ENCODE data around the gene ADIPOR2.

The ADIPOR2 gene

DNA sequence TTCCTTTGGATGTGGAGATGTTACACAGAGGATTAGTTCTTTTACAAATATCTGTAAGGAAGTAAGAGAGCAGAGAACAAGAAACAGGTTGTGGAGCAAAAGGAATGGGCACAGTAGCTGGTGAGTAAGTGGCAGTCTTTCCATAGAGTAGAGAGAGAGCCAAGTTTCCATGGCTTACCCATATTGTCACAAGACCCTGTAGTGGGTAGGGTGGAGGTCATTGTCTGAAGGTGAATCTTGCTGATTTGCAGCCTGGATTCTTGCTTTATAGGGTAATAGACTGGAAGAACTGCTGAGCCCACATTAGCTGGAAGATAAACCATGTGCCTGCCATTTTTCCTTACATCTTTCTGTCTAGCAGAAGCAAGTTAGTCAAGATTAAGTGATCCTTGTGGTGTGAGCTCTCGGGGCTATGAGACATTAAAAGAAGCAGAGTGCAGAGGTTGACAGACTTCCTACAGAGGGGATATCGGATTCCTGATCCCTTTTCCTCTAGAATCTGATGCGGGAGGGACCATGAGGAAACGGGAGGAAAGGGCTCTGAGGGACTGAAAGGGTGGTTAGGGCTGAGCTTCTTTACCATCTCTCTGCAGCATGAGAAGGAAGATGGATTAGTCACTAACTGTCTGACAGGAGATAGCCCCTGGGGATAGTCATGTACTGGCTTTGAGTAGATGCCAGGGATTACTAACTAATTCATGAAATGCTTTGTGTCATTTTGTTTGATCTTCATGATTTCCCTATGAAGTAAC lies 85.5 kb downstream of the ADIPOR2 start:
- peak; percentile 70 for DNase-seq (ENCODE audit: low read depth)

GRCh38 chr12:1777798-1778197 lies 86.9 kb downstream of the ADIPOR2 start:
- peak; percentile 47 for DNase-seq (ENCODE audit: low read depth)

- DNase-seq (ENCODE audit: low read depth): peak; percentile 61
Observed at GRCh38 chr12:1778911-1779310, 88.0 kb downstream of the ADIPOR2 start.

DNA sequence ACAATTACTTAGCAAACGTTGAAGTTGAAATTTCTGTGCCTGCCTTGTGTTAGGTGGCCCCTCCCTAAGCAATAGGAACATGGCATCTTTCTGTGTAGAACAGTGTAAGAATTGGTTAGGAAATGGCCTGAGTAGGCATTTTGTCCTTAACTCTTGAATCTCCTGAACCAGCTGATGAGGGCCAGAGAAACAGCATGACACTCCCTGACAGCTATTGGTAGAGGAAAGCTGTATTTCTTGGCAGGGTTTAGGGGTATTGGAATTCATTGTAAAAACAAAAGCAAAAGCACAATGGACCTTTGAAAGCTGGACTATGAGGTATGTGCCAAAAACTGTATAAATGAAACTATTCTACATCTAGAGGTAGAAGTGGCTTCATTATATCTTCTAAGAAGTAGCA lies 88.9 kb downstream of the ADIPOR2 start:
- DNase-seq (ENCODE audit: low read depth): peak; percentile 66

- DNase-seq (ENCODE audit: low read depth): no peak
Observed at GRCh38 chr12:1781772-1782171, 90.9 kb downstream of the ADIPOR2 start.

DNA sequence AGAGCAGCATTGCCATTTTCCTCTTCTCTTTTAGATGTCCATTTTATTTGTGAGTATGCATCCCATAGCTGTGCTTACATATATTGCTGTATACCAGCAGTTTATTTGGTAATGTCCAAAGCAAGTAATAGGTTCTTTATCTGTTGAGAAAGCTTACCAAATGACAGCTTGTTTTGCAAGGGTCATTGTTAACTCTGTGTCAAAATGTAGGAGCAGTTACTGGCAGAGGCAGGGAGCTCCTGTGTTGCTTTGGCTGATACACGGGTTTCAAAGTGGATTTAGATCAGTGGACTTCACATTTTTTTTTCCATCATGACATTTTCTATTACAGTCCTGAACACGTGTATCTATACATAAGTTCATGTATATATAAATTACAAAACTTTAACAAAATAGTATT lies 91.3 kb downstream of the ADIPOR2 start:
- DNase-seq (ENCODE audit: low read depth): no peak

DNA sequence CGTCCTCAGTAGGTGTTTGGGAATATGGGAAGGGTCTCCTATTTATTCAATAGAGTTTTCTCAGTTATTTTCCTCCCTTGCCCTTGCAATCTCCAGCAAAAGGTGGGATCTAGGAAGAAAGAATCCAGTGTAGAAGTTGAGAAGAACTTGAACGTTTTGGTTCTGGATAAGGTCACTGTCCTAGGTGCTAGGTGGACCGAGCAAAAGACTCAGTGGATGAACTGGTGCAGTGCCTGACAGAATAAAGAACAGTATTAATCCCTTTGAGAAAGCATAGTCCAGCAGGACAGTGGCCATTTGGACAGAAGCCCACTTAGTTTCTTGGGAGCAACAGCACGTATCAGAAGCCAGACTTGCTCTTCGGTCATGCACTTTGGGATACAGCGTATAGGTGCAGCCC lies 96.8 kb downstream of the ADIPOR2 start:
- DNase-seq (ENCODE audit: low read depth): no peak

GRCh38 chr12:1790444-1790843 lies 99.6 kb downstream of the ADIPOR2 start:
- DNase-seq (ENCODE audit: low read depth): no peak

- DNase-seq (ENCODE audit: low read depth): peak; percentile 51
Observed at GRCh38 chr12:1791104-1791841, 100.4 kb downstream of the ADIPOR2 start.

DNA sequence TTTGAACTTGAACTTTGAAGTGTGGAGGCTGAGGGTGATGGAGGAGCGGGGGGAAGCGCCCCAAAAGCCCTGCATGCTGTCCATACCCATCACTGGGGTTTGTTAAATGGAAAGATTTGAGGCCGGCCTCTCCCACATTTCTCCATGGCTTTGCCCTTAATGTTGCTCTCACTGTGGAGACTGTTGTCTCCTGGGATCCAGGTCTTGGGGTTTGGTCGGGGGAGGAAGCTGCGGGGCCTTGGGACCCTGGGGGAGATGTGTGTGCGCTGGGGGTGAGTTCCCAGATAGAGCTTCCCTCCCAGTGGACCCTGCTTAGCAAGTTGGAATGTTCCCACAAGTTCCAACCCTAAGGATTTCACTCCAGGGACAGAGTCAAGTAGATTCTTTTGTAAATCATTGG lies 101.5 kb downstream of the ADIPOR2 start:
- no peak for DNase-seq (ENCODE audit: low read depth)

- no peak for DNase-seq (ENCODE audit: low read depth)
Observed at GRCh38 chr12:1793426-1794210, 102.7 kb downstream of the ADIPOR2 start.

DNA sequence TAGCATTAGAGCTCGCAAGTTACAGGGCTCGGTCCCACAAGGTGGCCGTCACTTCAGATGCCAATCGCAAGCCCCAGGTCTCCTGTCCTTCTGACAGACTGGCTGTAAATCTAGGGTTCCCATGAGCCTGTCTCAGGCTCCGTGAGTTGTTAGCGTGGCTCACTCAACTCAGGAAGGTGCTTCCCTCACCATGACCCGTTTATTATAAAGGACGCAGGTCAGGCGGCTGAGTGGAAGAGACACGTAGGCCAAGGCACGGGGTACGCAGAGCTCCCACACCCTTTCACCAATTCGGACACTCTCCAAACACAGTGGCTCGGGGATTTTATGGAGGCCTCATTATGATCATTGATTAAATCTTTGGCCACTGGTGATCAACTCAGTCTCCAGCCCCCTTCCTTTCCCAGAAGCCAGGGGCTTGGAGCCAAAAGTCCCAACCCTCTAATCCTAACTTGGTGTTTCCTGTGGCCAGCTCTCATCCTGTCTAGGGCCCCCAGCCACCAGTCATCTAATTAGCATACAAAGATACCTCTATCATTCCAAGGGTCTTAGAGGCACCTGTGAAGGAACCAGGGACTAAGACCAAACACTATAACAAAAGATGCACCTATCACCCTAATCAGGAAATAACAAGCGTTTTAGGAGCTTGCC lies 103.7 kb downstream of the ADIPOR2 start:
- no peak for DNase-seq (ENCODE audit: low read depth)

GRCh38 chr12:1795221-1795784 lies 104.4 kb downstream of the ADIPOR2 start:
- no peak for DNase-seq (ENCODE audit: low read depth)

DNA sequence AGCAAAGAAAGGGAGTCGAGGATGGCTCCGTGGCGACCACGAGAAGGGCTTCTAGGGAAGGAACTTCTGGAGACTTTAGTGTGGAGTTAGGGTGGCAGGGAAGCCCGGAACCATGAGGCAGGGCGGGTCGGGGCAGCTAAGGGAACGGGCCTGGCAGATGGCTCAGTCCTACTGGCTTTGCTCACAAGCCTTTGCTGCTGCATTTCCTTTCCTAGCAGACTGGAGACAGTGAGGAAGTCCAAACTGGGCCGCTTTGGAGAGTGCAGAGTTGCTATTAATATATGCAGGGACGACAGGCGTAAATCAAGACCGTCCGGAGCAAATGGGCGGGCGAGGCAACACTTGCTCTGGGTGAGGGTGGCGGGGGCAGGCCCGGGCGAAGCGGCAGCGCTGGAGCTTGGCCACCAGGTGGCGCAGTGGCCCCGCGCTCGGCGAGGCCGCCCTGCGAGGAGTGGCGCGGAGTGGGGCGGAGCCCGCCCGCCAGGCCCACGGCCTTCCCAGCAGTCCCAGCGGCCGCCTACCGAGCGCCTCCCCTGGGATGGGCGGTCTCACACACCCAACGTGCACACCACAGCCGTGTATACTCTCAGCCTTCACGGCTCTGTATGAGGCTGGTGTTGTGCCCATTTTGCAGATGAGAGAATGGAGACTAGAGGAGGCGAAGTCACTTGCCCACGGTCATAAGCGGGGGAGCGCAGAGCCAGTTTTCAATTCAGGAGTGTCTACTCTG lies 105.1 kb downstream of the ADIPOR2 start:
- DNase-seq (ENCODE audit: low read depth): peak; percentile 85

GRCh38 chr12:1796515-1797010 lies 105.7 kb downstream of the ADIPOR2 start:
- DNase-seq (ENCODE audit: low read depth): no peak

DNA sequence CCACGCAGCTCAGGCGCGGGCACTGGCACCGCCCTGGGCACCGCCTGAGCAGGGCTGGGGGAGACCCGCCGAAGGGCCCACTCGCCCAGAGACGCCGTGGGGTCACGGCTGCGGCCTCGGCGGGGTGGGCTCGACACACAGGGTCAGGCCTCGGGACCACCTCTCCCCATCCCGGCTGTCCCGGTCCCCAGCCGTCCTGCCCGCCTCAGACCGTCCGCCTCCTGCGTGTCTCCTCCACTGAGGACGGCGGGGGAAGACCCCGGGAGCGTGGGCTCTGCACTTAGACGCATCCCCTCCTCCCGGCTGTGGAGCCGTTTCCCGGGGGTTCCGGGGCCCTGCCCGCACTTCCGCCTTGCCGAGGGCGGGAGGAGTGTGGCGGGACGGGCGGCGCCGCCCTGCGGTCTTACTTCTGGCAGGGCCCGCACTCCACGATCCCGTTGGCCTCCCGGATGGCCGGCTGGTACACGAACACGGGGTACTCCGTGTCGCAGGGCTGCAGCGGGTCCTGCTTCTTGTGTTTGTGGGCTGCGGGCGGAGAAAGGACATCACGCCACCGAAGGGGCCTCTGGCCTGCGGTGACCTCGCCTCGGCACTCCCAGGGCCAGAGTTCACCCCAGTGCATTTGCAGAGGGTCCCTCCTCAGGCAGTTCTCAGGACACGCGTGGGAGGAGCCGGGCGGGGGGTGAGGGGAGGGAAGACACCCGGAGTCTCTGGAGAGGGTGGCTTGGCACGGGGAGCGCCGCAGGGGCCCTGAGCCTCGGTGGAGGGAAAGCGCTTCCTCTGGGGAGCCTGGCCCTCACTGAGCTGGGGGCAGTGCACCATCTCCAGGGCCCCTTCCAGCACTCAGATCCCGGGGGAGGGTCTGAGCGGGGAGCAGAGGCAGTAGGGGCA lies 106.4 kb downstream of the ADIPOR2 start:
- no peak for DNase-seq (ENCODE audit: low read depth)

GRCh38 chr12:1797991-1798640 lies 107.2 kb downstream of the ADIPOR2 start:
- no peak for DNase-seq (ENCODE audit: low read depth)

- DNase-seq (ENCODE audit: low read depth): no peak
Observed at GRCh38 chr12:1798641-1799020, 107.8 kb downstream of the ADIPOR2 start.

DNA sequence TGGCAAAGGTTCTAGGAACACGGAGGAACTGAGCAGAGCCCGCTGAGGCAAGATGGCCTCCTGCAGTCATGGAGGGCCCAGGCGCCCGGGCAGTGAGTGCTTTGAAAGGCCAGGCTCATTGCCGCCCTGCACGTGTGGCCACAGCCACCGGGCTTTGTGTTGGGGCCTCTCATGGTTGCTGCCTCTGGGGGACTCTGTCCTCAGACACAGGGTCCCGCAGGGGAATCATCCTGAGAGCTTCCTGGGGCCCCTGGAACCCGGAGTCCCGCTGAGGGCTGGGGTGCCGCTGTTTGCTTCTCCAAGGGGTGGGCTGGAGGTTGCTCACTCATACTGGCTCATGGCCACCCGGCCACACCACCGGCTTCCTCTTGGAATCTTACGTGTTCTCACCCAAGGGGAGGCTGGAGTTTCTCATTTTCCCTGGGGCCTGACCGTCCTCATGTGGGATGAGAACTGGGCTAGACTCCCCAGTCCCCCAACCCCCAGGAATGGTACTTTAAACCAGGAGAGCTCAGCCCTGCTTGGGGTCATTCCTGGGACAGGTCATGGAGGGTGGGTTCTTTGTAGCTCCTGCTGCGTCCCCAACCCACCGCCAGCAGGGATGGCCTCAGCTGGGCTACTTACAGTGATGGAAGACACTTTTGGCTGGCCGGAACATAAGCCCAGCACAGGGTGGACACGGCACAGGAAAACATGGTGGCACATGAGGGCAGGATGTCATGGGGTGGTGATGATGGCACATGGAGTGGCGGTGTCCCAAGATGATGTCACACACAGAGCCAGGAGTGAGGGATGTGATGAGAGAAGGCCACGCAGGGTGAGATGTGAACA lies 108.4 kb downstream of the ADIPOR2 start:
- no peak for DNase-seq (ENCODE audit: low read depth)
